ENCODE measurements around the gene MSN. TPM values are rescaled to one million over a fixed set of nuclear protein-coding genes. Genes with fewer than 3 reads are reported as not detected.

MSN gene
- total RNA-seq, 1 donor from 2014 or later = 252 TPM

GRCh38 chrX:65674204-65674893 is 6.9 kb downstream of the MSN start:
- DNase-seq = no peak

- peak; percentile 94 for DNase-seq
Measured at GRCh38 chrX:65677954-65678469, 10.6 kb downstream of the MSN start.

DNA sequence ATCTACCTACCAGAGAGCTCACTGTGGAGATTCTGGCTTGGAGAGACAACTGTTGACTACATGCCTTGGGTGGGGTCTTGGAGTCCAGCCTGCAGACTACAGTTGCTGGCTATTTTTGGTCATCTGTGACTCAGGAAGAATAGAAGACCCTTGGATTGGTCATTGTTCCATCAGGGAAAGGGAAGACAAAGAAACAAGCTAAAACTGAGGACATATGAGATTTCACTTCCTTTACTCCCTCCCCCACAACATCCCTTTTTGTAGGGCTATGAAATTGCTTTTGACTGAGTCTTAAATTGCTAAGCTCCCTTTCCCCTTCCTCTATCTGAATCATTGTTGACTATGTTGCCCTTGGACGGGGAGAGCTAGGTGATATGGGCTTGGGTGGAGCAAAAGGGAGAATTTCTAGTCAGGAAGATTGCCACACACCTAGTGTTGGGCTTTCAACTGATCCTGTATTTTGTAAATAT is 11.7 kb downstream of the MSN start:
- peak; percentile 83 for DNase-seq

DNA sequence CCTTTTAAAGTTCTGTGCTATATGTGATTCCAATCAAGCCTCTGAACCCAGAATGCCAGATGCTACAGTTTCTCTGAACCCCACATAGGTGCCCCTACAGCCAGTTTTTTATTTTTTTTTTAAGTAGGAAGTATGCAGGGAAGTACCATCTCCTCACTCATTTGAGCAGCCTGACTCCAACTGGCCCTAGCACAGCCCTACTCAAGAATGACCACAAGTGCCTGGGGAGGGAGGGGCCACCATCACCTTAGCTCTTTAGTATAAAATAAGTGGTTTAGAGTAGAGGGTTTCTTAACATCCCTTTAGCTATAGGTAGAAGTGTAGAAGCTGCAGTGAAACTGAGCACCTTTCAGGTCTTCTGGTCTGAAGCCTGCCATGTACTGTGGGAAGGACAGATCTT is 14.4 kb downstream of the MSN start:
- DNase-seq = peak; percentile 1

DNA sequence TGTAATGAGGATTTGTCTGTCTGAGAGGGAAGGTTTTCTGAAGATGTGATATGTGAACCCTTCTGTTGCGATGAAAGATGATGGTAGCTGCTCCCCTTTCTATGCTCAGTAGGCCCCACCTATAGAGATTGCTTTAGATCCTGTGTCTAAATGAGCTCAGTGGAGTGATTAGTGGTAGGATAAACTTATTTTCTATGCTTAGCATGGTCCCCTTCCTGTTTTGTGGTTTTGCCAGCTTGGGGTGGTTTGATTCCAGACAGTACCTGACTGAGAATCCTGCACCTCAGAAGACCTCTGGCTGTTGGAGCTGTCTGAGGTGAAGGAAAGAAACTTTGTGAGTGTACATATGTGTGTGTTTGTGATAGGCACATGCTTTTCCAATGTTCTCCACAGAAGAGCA is 17.7 kb downstream of the MSN start:
- DNase-seq = no peak

DNA sequence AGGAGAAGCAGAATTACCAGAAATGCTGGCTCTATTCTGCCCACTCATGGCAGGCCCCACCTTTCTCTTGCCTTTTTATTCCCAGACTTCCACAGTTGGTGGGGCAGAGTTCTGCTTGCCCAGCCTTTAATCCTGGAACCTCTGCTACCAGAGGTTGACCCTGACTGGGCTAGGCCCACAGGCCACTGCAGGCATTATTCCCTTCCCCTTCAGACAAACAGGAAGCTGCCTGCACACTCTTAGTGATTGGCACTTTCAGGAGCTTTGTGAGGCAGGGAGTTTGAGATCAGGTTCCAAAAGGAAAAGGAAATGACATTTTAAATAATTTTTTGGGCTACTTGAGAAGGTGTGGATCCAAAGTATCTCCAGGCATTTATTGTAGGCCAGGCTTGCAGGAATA is 18.8 kb downstream of the MSN start:
- DNase-seq = no peak

DNA sequence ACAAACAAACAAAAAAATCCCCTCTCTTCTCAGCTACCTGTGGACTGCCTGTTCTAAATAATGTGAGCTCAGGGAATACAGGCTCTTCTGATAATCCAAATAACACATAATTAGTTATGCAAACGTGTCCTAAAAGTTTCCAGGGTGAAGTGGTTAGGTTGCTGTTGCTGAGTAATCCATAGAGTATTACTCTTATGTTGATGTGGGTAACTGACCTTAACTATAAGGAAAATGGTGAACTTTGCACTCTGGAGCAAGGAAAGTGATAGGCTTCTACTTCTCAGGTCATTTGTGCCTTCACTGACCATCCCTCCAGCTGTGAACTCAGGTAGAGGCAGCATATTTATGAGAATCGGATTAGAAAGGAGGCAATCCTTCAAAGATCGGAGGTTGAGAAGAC is 19.9 kb downstream of the MSN start:
- DNase-seq = no peak

DNA sequence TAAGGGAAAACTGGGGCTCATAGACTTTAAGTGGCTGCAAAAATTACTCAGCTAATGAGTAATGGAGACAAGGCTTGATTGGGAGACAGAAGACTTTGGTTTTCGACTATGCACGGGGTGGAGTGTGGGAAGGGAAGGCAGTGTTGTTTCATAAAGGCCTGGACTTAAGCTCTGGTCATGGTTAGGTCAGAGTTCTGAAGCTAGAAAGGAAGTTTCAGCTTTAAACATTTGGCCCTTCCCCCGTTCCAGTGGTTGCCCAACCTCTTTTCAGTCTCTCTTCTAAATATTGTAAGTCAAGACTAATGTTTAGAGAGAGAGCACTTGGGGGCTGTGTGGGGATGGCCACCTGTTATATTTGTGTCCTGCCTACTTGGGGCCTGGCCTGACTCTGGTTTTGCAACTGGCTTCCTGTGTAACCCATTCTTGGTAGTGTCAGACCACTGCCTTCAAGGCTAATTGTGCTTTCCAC is 21.0 kb downstream of the MSN start:
- no peak for DNase-seq

GRCh38 chrX:65689377-65689776 is 21.9 kb downstream of the MSN start:
- no peak for DNase-seq

GRCh38 chrX:65690057-65690855 is 22.8 kb downstream of the MSN start:
- DNase-seq = peak; percentile 51

- DNase-seq = no peak
Measured at GRCh38 chrX:65695849-65696449, 28.5 kb downstream of the MSN start.

GRCh38 chrX:65696613-65697012 is 29.2 kb downstream of the MSN start:
- no peak for DNase-seq

- no peak for DNase-seq
Measured at GRCh38 chrX:65697211-65697641, 29.8 kb downstream of the MSN start.

GRCh38 chrX:65697915-65698796 is 30.7 kb downstream of the MSN start:
- DNase-seq = peak; percentile 70

DNA sequence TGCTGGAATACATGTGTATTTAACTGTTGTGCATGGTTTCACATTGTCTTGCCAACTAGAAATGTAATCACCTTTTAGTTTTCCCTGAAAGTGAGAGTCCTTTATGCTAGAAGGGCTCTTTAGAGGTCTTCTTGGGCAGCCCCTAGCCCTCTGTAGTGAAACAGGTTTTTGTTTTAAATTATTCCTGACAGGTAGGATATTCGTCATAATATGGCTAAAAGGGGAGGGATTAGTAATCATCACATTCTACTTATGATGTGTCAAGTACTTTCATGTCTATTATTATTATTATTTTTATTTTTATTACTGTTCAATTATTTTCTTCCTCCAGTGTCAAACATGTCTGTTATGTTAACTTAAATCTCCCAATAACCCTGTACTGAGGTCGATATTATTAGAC is 35.5 kb downstream of the MSN start:
- DNase-seq = no peak

GRCh38 chrX:65705439-65705838 is 38.0 kb downstream of the MSN start:
- DNase-seq = no peak

DNA sequence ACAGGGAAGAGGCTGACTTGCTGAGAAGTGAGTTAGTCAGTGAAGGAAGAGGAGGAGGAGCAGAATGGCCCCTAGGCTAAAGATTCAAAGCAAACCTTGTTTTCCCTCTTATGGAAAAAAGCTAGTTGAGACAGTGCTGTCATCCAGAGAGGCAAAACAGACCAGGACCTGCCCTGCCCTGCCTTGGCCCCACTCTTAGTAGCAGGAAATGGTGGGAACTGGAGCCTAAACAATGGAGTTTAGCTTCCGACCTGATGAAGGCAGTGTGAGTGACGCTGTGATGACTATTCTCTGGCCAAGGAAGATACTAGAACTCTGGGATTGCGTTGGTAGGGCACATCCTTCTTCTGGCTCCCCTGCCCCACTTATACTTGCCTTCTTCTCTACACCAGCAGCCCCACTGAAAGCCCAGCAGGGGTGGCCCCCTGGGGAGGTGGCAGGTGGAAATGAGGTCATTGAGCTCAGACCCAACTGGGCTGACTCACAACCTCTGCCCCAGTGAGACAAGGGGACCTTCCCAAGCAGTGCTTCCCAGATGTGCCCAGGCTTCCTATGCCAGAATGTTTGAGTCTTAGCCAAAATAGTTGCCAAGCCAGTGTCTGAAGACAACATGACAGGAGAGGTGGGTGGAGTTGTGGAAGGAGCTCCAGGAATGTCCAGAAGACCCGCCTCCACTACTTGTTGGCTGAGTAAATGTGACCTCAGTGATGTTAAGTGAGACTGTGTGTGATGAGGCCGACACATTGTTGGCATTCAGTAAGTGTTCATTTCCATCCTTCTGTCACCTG is 38.8 kb downstream of the MSN start:
- DNase-seq = peak; percentile 85

- DNase-seq = peak; percentile 34
Measured at GRCh38 chrX:65707151-65707550, 39.7 kb downstream of the MSN start.

- peak; percentile 39 for DNase-seq
Measured at GRCh38 chrX:65712005-65712806, 44.8 kb downstream of the MSN start.

- DNase-seq = no peak
Measured at GRCh38 chrX:65718538-65718937, 51.1 kb downstream of the MSN start.

Data from dermis blood vessel endothelial cell (primary cell).